ENCODE results near the gene TPM1.
"Not testable (repeated sequence)": the region's sequence is repeated elsewhere in the genome, so short reads cannot be mapped to it uniquely, and the experiment has no call there.

Gene TPM1

DNA sequence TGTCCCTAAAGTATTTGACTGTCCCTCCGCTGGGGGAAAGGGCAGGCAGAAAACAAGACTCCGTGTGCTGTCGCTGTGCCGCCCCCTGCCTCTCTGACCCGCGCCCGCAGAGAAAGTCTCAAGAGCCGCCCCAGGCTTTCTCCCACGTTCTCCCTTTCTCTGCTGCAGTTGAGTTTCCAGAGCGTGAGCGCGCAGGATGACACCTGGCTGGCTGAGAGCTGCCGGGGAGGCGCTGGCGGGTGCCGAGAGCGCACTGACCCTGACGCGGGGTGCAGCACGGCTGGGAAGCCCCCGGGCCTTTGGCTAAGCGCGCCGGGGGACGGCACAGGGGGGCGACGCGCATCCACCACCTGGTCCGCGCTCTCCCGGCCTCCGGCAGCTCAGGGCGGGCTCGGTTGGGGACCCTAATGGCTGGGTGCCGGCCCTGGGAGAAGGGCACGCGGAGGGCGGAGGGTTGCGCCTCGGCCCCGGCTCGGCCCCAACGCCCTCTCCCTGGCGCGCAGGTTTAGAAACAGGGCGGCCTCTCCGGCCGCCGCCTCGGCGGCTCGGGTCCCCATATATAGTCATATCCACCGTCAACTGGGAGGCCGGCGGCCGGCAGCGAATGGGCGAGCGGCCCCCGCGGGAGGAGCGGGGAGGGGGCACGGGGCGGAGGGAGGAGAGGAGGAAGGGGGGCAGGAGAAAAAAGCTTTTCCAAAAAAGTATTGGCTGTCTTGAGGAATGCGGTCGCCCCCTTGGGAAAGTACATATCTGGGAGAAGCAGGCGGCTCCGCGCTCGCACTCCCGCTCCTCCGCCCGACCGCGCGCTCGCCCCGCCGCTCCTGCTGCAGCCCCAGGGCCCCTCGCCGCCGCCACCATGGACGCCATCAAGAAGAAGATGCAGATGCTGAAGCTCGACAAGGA is at the start of gene TPM1:
TPM1 (plus strand) TSS at position 774 of the 903 bp plus-strand sequence; CDS start at position 857, 83 bp downstream.
- peak; percentile 85 for DNase-seq

- DNase-seq, result no peak
Measured at GRCh38 chr15:62993066-62993465, 49.5 kb upstream of the TPM1 start.

DNA sequence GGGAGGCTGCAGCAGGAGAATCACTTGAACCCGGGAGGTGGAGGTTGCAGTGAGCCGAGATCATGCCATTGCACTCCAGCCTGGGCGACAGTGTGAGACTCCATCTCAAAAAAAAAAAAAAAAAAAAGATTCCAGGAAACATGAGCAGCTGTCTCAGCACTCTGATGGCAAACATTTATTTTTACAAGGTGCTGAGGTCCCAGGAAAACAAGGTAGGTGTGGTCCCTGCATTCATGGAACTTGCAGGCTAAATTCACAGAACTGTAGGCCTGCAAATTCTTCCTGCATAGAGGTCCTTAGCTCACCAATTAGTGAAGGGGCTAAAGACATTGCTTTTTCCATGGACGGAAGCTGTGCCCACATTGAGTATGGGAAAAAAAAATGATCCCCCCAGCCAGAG is 48.9 kb upstream of the TPM1 start:
- DNase-seq, result not testable (repeated sequence)

DNA sequence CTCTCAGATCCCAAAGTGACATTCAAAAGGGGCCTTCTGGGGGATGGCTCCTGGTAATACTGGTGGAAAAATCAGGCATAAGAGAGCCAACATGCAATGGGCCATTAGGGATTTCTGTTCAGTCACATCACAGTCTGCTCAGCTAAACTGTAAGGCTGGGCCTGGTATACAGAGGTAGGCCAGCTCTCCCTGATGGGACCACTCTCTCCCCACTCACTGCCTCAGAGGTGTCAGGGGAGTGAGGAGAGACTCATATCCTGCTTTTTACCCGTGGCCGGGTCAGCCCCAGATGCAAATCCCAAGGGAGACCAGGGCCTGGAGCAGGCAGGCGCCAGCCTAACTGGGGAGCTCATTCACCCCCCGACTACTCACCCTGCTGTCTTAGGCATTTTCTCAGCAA is 48.1 kb upstream of the TPM1 start:
- no peak for DNase-seq

DNA sequence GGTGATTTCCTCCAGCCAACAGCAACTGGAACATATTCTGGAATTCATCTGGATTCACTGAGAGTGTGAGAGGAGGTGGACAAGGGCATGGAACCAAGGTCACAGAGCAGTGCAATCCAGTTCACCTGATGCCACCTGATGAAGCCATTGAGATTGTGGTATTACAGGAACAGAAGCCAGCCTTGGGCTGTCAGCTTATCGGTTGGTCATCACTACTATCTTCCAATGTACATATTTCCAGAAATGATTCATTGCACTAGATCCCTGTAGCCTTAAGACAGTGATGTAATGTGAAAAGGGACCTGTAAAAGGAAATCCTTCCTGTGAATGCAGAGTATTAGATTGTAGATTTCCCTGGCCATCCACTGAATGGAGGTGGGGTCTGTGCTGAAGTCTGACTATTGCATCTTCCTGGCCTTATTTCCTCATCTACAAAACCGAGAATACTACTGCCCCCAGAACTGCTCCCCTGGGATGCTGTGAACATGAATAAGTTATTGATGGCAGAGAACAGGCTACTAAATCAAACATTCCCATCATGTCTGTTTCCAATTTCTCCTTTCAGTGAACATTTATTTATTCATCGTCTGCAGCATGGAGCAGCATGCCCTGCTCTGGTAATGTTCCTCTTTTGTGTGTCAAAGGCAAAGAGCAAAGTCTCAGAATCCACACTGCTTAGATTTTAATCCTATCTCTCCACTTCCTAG is 47.4 kb upstream of the TPM1 start:
- DNase-seq, result peak; percentile 54

- no peak for DNase-seq
Measured at GRCh38 chr15:62997441-62997840, 45.1 kb upstream of the TPM1 start.

DNA sequence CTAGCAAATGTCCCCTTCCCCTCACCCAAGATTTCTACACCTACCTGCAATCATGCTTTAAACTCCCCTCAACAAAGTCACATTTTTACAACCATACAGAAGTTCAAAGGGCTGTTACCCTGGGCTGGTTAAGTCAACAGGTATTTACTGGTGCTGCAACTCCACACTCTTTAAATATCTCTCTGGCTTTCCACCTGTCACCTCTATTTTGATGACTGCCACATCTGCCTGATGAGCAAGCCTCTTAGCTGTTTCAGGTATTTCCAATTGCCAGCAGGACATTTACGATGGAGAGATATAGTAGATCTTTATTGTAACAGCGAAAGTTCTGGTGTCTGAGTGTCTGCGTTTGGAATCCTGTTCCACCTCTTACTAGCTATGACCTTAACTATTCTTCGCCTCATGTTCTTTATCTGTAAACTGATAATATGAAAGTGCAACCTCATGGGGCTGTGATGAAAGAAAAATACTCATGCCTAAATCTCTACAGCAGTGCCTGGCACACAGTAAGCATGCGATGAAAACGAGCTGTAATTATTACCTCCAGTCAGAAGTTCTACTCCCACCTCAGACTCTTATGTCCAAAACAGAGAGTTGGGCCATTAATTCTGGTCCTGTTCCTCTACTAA is 44.2 kb upstream of the TPM1 start:
- no peak for DNase-seq

GRCh38 chr15:62999178-62999577 is 43.4 kb upstream of the TPM1 start:
- DNase-seq, result no peak

GRCh38 chr15:62999923-63000561 is 42.5 kb upstream of the TPM1 start:
- no peak for DNase-seq

- DNase-seq, result no peak
Measured at GRCh38 chr15:63000706-63001105, 41.8 kb upstream of the TPM1 start.

- no peak for DNase-seq
Measured at GRCh38 chr15:63004211-63004610, 38.3 kb upstream of the TPM1 start.

- no peak for DNase-seq
Measured at GRCh38 chr15:63006032-63006878, 36.3 kb upstream of the TPM1 start.

DNA sequence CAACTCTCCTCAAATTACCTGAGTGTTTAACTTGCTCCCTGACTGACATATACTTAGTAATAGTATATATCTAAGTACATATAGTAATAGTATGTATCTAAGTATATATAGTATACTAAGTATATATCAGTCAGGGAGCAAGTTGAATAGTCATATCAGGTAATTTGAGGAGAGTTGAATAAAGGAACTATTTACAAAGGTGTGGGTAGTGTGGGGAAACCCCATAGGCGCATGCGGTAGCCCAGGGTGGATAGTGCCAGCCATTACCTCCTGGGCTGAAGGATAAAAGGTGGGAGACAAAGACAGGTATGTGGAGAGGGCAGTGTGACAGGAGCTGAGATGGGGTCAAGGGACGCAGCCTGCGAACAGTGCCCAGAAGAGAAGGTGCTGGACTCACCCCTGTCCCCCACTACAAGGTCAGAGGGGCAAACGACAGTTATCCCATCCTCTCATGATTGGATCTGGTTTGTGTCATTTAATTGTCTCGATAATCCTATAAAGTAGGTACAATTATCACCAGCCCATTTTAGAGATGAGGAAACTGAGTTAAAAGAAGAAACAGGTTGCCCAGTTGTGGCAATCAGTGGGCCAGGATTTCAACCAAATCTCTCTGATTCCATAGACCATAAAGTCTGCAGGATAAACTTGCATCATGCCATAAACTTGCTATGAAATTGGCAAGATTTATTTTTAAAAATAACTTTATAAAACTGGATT is 34.1 kb upstream of the TPM1 start:
- DNase-seq, result no peak

DNA sequence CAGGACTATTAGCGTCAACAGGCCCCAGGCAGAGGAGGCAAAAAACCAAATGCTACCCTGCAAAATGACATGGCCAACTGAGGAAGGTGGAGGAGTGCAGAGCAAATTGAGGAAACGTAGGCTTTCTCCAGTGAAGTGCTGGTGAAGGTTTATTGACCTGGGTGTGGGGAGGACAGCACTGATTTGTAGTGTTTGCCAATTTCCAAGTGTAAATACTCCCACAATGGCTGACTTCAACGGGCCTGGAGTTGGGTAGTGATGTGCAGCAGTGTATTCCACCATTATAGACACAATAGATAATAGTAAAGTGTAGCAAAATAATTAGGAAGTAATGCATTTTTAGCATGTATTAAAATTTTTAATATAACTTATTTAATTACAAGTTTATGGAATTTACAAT is 32.2 kb upstream of the TPM1 start:
- no peak for DNase-seq

GRCh38 chr15:63010920-63011693 is 31.4 kb upstream of the TPM1 start:
- no peak for DNase-seq

DNA sequence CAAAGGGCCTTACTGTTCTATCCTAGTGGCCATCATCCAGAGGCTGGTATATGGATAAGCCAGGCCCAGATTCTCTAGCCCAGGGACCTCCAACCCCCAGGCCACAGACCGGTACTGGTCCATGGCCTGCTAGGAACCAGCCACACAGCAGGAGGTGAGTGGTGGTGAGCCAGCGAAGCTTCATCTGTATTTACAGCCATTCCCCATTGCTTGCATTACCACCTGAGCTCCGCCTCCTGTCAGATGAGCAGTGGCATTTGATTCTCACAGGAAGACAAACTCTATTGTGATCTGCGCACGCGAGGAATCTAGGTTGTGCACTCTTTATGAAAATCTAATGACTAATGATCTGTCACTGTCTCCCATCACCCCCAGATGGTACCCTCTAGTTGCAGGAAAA is 30.1 kb upstream of the TPM1 start:
- DNase-seq, result no peak

- peak; percentile 70 for DNase-seq
Measured at GRCh38 chr15:63013052-63013808, 29.3 kb upstream of the TPM1 start.

- no peak for DNase-seq
Measured at GRCh38 chr15:63014578-63014977, 28.0 kb upstream of the TPM1 start.

DNA sequence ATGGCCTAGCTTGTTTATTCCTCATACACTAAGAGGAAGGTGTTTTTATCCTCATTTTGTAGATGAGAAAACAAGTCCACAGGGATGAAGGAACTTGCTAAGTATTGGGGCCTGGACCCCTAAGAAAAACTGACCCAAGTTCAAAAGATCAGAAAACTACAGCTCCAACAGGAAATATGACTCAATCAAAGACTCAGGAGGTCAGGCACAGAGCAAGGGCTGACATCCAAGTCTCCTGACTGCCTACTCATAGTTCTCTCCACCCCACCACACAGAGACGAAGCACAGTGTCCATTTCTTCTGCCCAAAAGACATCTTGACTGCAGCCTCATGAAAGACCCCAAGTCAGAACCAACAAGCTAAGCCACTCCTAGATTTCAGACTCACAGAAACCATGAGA is 26.9 kb upstream of the TPM1 start:
- DNase-seq, result peak; percentile 91

- no peak for DNase-seq
Measured at GRCh38 chr15:63016234-63016633, 26.3 kb upstream of the TPM1 start.
